Measurements from ENCODE around the gene CLBA1. TPM values are rescaled to one million over a fixed set of nuclear protein-coding genes. Genes with fewer than 3 reads are reported as not detected.

Gene CLBA1
- total RNA-seq, 1 experiment from 2014 or later = 14.8 TPM

DNA sequence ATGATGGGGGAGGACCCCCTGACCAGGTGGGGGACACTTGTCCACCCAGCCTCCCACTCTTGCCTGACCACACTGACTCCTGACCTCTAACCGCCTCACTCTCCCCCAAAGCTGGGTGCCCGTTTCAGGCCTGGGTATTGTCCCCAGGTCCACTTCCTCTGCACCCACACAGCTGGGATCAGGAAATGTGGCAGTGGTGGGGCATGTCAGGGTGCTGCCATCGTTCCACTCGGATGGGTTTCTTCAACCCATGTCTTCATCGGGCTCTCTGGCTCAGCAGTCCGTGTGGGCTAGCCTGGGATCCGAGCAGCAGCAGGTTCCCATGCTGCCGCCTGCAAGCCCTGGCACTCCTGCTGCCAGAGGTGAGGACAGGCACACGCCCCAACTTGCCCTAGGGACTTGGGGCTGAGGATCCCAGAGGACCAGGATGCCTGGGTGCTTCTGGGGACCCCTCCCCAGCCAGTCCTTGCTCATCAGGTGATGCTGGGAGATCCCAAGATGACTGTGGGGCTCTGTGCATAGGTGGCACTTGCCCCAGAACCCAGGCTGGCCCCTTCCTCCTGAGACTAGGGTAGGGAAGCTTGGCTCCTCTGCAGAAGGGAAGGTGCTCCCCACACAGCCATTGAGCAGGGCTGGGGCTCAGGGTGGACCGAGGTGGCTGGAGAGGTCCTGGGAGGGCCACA lies 2.9 kb upstream of the CLBA1 start:
- ChIA-PET RAD21 (ENCODE audit: low non-redundant PET in 1 of 2, low total read pairs in 2 of 2, uncharacterized antibody in 2 of 2, unreplicated experiment in 2 of 2) (no interaction called here), CTCF (no interaction called here), POLR2A (no interaction called here)
- H3K4me3 ChIP-seq (replicated peaks in 1 of 2; ENCODE audit: low read depth in 1 of 2, low read length in 2 of 2) = no peak overlapping the region
- no peaks in the 10 kb centered on the region for H3K27me3 ChIP-seq (ENCODE audit: insufficient read depth, low read length)
- H3K4me2 ChIP-seq (ENCODE audit: low read length) = no peak overlapping the region
- DNase-seq (ENCODE audit: low read depth, low spot score) (no peak), ATAC-seq (no peak)
- no peak overlapping the region for H2AFZ ChIP-seq (ENCODE audit: low read depth, low read length, poor library complexity, severe bottlenecking)
- peaks cover 28 to 46% of the 10 kb centered on the region in 2 experiments for H3K4me1 ChIP-seq (ENCODE audit: control insufficient read depth in 1 of 2, insufficient read depth in 2 of 2, low read length in 2 of 2)
- peaks cover 5% of the 10 kb centered on the region; the same call in 1 of the 2 replicates for H3K79me2 ChIP-seq (ENCODE audit: insufficient read depth, low read length)
- no TSS peak for BruUV-seq (replicated peaks)
- H3K27ac ChIP-seq (ENCODE audit: low read depth, low read length) = no peak overlapping the region
- no peak for TF ChIP-seq SP1 (IDR thresholded peaks at IDR 0.05; ENCODE audit: low read depth)
- no peak for TF ChIP-seq FOSL1 (IDR thresholded peaks at IDR 0.05; ENCODE audit: low read depth)
- TF ChIP-seq, protein P1, sequence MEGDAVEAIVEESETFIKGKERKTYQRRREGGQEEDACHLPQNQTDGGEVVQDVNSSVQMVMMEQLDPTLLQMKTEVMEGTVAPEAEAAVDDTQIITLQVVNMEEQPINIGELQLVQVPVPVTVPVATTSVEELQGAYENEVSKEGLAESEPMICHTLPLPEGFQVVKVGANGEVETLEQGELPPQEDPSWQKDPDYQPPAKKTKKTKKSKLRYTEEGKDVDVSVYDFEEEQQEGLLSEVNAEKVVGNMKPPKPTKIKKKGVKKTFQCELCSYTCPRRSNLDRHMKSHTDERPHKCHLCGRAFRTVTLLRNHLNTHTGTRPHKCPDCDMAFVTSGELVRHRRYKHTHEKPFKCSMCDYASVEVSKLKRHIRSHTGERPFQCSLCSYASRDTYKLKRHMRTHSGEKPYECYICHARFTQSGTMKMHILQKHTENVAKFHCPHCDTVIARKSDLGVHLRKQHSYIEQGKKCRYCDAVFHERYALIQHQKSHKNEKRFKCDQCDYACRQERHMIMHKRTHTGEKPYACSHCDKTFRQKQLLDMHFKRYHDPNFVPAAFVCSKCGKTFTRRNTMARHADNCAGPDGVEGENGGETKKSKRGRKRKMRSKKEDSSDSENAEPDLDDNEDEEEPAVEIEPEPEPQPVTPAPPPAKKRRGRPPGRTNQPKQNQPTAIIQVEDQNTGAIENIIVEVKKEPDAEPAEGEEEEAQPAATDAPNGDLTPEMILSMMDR (IDR thresholded peaks at IDR 0.05 in 2 of 3, conservative IDR thresholded peaks at IDR 0.05 in 1 of 3; ENCODE audit: borderline replicate concordance in 1 of 3, insufficient read depth in 1 of 3, low read depth in 2 of 3, low read length in 2 of 3) = no peak
- no peak for TF ChIP-seq ELF1 (IDR thresholded peaks at IDR 0.05; ENCODE audit: borderline replicate concordance, low read depth)
- no peak for TF ChIP-seq TCF7L2 (IDR thresholded peaks at IDR 0.05; ENCODE audit: borderline replicate concordance, extremely low read depth, insufficient read depth, insufficient read length)
- no peak for TF ChIP-seq EGR1 (IDR thresholded peaks at IDR 0.05; ENCODE audit: low read depth)
- no peak for TF ChIP-seq ZNF274 (IDR thresholded peaks at IDR 0.05; ENCODE audit: low read depth, low read length)
- no peak for TF ChIP-seq SIN3A (IDR thresholded peaks at IDR 0.05; ENCODE audit: low read depth)
- H3K36me3 ChIP-seq (ENCODE audit: control insufficient read depth in 1 of 2, insufficient read depth in 2 of 2, low read length in 2 of 2) = no peaks in the 10 kb centered on the region
- no peaks in the 10 kb centered on the region for H4K20me1 ChIP-seq (ENCODE audit: insufficient read depth)
- intact Hi-C loops (cut with micrococcal nuclease) = no loop called here
- no peaks in the 10 kb centered on the region for H3K9me2 ChIP-seq (ENCODE audit: insufficient read depth)
- no peaks in the 10 kb centered on the region for H3K9me3 ChIP-seq (ENCODE audit: control insufficient read depth in 1 of 2, insufficient read depth in 1 of 2, low read depth in 1 of 2, low read length in 2 of 2)
- H3K9ac ChIP-seq (ENCODE audit: low read length) = no peak overlapping the region

All from HCT116 (cell line).